Measurements from ENCODE around the gene GLP1R. TPM values are rescaled to one million over a fixed set of nuclear protein-coding genes. Genes with fewer than 3 reads are reported as not detected.

The GLP1R gene
- polyA plus RNA-seq, 1 donor from 2014 or later: 0.06 TPM

GRCh38 chr6:39074486-39074885, 25.9 kb downstream of the GLP1R start:
- no peaks in the 10 kb centered on the region for H3K36me3 ChIP-seq (ENCODE audit: insufficient read depth, low read length)
- no peak overlapping the region for H3K9ac ChIP-seq (ENCODE audit: low read length)
- H3K27ac ChIP-seq (ENCODE audit: low read length): peak overlapping the region; percentile 24
- peaks cover 5% of the 10 kb centered on the region for H3K9me3 ChIP-seq (ENCODE audit: low read length)
- no peak overlapping the region for H3K4me3 ChIP-seq (ENCODE audit: low read length)
- TF ChIP-seq POLR2AphosphoS5 (IDR thresholded peaks at IDR 0.05) (no peak), TAF1 (IDR thresholded peaks at IDR 0.05; ENCODE audit: low read depth) (no peak), CTCF (IDR thresholded peaks at IDR 0.05; ENCODE audit: poor library complexity, severe bottlenecking) (no peak), RAD21 (conservative IDR thresholded peaks at IDR 0.05) (no peak), REST (IDR thresholded peaks at IDR 0.05; ENCODE audit: borderline replicate concordance) (no peak), EZH2 (IDR thresholded peaks at IDR 0.05; ENCODE audit: borderline replicate concordance, insufficient read depth, low read length, poor library complexity, severe bottlenecking) (no peak), EP300 (conservative IDR thresholded peaks at IDR 0.05; ENCODE audit: poor library complexity, severe bottlenecking) (no peak), SMC3 (conservative IDR thresholded peaks at IDR 0.05; ENCODE audit: poor library complexity) (no peak), MXI1 (conservative IDR thresholded peaks at IDR 0.05; ENCODE audit: poor library complexity, severe bottlenecking) (no peak)
- no peaks in the 10 kb centered on the region for H4K20me1 ChIP-seq (ENCODE audit: insufficient read depth)
- H3K9me2 ChIP-seq (ENCODE audit: insufficient read depth, low read length): no peaks in the 10 kb centered on the region
- no peaks in the 10 kb centered on the region for H3F3A ChIP-seq (ENCODE audit: insufficient read depth, low read length, poor library complexity, severe bottlenecking)
- no peak overlapping the region for H3K4me2 ChIP-seq (ENCODE audit: low read length)
- H3K27me3 ChIP-seq (ENCODE audit: insufficient read depth, low read depth, low read length): no peaks in the 10 kb centered on the region
- H2AFZ ChIP-seq (ENCODE audit: low read depth, low read length): no peak overlapping the region
- H3K79me2 ChIP-seq (replicated peaks; ENCODE audit: insufficient read depth, low read length): no peaks in the 10 kb centered on the region

- no peak overlapping the region for H3K4me3 ChIP-seq (ENCODE audit: low read length)
- H3K9me2 ChIP-seq (ENCODE audit: insufficient read depth, low read length): no peaks in the 10 kb centered on the region
- no peaks in the 10 kb centered on the region for H3K36me3 ChIP-seq (ENCODE audit: insufficient read depth, low read length)
- H3K79me2 ChIP-seq (replicated peaks; ENCODE audit: insufficient read depth, low read length): no peaks in the 10 kb centered on the region
- no peaks in the 10 kb centered on the region for H4K20me1 ChIP-seq (ENCODE audit: insufficient read depth)
- no peak for TF ChIP-seq POLR2AphosphoS5 (IDR thresholded peaks at IDR 0.05)
- no peak for TF ChIP-seq CTCF (IDR thresholded peaks at IDR 0.05; ENCODE audit: poor library complexity, severe bottlenecking)
- TF ChIP-seq RAD21 (conservative IDR thresholded peaks at IDR 0.05): no peak
- TF ChIP-seq TAF1 (IDR thresholded peaks at IDR 0.05; ENCODE audit: low read depth): no peak
- no peak for TF ChIP-seq REST (IDR thresholded peaks at IDR 0.05; ENCODE audit: borderline replicate concordance)
- peak; percentile 14 for TF ChIP-seq EP300 (conservative IDR thresholded peaks at IDR 0.05; ENCODE audit: poor library complexity, severe bottlenecking)
- TF ChIP-seq SMC3 (conservative IDR thresholded peaks at IDR 0.05; ENCODE audit: poor library complexity): no peak
- no peak for TF ChIP-seq EZH2 (IDR thresholded peaks at IDR 0.05; ENCODE audit: borderline replicate concordance, insufficient read depth, low read length, poor library complexity, severe bottlenecking)
- no peak for TF ChIP-seq MXI1 (conservative IDR thresholded peaks at IDR 0.05; ENCODE audit: poor library complexity, severe bottlenecking)
- no peak overlapping the region for H3K4me2 ChIP-seq (ENCODE audit: low read length)
- no peak overlapping the region for H2AFZ ChIP-seq (ENCODE audit: low read depth, low read length)
- peak overlapping the region; percentile 28 for H3K9ac ChIP-seq (ENCODE audit: low read length)
- H3K27ac ChIP-seq (ENCODE audit: low read length): peak overlapping the region; percentile 24
- no peaks in the 10 kb centered on the region for H3F3A ChIP-seq (ENCODE audit: insufficient read depth, low read length, poor library complexity, severe bottlenecking)
- H3K9me3 ChIP-seq (ENCODE audit: low read length): peaks cover 2% of the 10 kb centered on the region
- no peaks in the 10 kb centered on the region for H3K27me3 ChIP-seq (ENCODE audit: insufficient read depth, low read depth, low read length)
These were observed 26.6 kb downstream of the GLP1R start for GRCh38 chr6:39075010-39075686.

Measured in neural cell (in vitro differentiated cells).